Adrenal gland (tissue), 5 donors: ENCODE measurements around the gene HEATR5A.

Experiments
- POLR2A ChIP-seq, 2 donors: fragments of 450-650 bp; IDR thresholded peaks; one replicate each; pipeline ENCODE4 v1.6.1; 2017; ENCODE audit warnings: antibody characterized with exemption in 2 of 2, mild to moderate bottlenecking in 2 of 2, moderate library complexity in 1 of 2
- TF ChIP-seq, protein P1 (sequence below), 6 experiments: fragments of 450-650 bp in 4 of 6; fragments of 200-600 bp in 2 of 6; sonication (generic) in 1 of 6; IDR thresholded peaks; 1 replicate in 5 of 6; 2 replicates in 1 of 6; pipeline versions ENCODE4 v1.5.1 to v1.8.0; 2016 to 2021; ENCODE audit warnings: antibody characterized with exemption in 6 of 6, mild to moderate bottlenecking in 2 of 6, moderate library complexity in 1 of 6
- donor health status: DM: no; HTN: no; CAD: no.

DNA sequence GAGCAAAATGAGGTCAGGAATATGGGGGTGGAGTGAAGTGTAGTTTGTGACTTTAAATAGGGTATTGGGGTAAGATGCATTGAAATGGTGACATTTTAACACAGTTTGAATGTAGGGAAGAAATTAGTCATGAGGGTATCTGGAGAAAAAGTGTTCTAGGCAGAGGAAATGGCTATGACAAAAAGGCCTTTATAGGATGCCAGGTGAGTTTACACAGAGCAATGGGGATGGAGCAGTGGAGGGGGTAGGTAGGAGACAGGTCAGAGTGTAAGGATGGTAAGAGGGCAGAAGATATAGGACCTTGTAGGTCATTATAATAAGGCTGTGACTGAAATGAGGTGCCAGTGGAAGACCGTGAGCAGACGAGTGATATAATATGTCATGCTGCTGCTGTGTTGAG, 30.4 kb downstream of the HEATR5A start:
- TF ChIP-seq, protein P1, sequence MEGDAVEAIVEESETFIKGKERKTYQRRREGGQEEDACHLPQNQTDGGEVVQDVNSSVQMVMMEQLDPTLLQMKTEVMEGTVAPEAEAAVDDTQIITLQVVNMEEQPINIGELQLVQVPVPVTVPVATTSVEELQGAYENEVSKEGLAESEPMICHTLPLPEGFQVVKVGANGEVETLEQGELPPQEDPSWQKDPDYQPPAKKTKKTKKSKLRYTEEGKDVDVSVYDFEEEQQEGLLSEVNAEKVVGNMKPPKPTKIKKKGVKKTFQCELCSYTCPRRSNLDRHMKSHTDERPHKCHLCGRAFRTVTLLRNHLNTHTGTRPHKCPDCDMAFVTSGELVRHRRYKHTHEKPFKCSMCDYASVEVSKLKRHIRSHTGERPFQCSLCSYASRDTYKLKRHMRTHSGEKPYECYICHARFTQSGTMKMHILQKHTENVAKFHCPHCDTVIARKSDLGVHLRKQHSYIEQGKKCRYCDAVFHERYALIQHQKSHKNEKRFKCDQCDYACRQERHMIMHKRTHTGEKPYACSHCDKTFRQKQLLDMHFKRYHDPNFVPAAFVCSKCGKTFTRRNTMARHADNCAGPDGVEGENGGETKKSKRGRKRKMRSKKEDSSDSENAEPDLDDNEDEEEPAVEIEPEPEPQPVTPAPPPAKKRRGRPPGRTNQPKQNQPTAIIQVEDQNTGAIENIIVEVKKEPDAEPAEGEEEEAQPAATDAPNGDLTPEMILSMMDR (IDR thresholded peaks at IDR 0.05): no peak
- TF ChIP-seq POLR2A (IDR thresholded peaks at IDR 0.05): no peak
